Liver (tissue), 9 donors: ENCODE data around the gene IL2RA. TPM values are rescaled to one million over a fixed set of nuclear protein-coding genes. Genes with fewer than 3 reads are reported as not detected.

Experiments used
- DNase-seq: peaks from one replicate; pipeline ENCODE4 v3.0.0-alpha.2; 2017; ENCODE audit warnings: low spot score
- H3K27ac ChIP-seq, 2 donors: one replicate each; pipeline ENCODE4 v1.7.0; 2013; ENCODE audit warnings: inconsistent platforms in 2 of 2, low read length in 2 of 2, control low read depth in 1 of 2, low read depth in 1 of 2, mild to moderate bottlenecking in 1 of 2
- H3K27me3 ChIP-seq, 4 donors: one replicate each; pipeline versions ENCODE4 v1.6.1 to v1.7.0; 2013; ENCODE audit warnings: low read length in 3 of 4, inconsistent platforms in 1 of 4, mild to moderate bottlenecking in 1 of 4, moderate library complexity in 1 of 4; ENCODE audit not compliant: control insufficient read depth in 4 of 4, insufficient read depth in 4 of 4
- H3K36me3 ChIP-seq, 4 donors: one replicate each; pipeline versions ENCODE4 v1.6.1 to v1.7.0; 2013; ENCODE audit warnings: low read length in 3 of 4, mild to moderate bottlenecking in 3 of 4, low read depth in 1 of 4, moderate library complexity in 1 of 4; ENCODE audit not compliant: control insufficient read depth in 4 of 4, insufficient read depth in 3 of 4
- H3K4me1 ChIP-seq, 4 donors: one replicate each; pipeline versions ENCODE4 v1.6.1 to v1.7.0; 2013; ENCODE audit warnings: low read length in 3 of 4, mild to moderate bottlenecking in 3 of 4, moderate library complexity in 1 of 4; ENCODE audit not compliant: control insufficient read depth in 4 of 4, insufficient read depth in 4 of 4
- H3K4me3 ChIP-seq, 3 donors: one replicate each; pipeline versions ENCODE4 v1.6.1 to v1.7.0; 2013; ENCODE audit warnings: low read length in 3 of 3, control low read depth in 1 of 3, low read depth in 1 of 3, mild to moderate bottlenecking in 1 of 3
- H3K9ac ChIP-seq, 2 donors: one replicate each; pipeline ENCODE4 v1.7.0; 2013; ENCODE audit warnings: low read length in 2 of 2, mild to moderate bottlenecking in 2 of 2, moderate library complexity in 2 of 2, control low read depth in 1 of 2, low read depth in 1 of 2
- H3K9me3 ChIP-seq, 4 donors: one replicate each; pipeline versions ENCODE4 v1.6.1 to v1.7.0; 2013; ENCODE audit warnings: low read length in 3 of 4; ENCODE audit not compliant: control insufficient read depth in 4 of 4
- EGR1 ChIP-seq, 2 donors: IDR thresholded peaks; 2 replicates each; pipeline ENCODE4 v1.6.1; 2016 to 2018; ENCODE audit warnings: antibody characterized with exemption in 2 of 2, low read depth in 2 of 2
- FOXA1 ChIP-seq: IDR thresholded peaks from 2 replicates; pipeline ENCODE4 v1.6.1; 2016; ENCODE audit warnings: antibody characterized with exemption
- FOXA2 ChIP-seq: IDR thresholded peaks from 2 replicates; pipeline ENCODE4 v1.6.1; 2016; ENCODE audit warnings: antibody characterized with exemption
- GABPA ChIP-seq, 2 donors: IDR thresholded peaks in 1 of 2; conservative IDR thresholded peaks in 1 of 2; 2 replicates each; pipeline ENCODE4 v1.6.1; 2016; ENCODE audit warnings: antibody characterized with exemption in 2 of 2, mild to moderate bottlenecking in 1 of 2, moderate library complexity in 1 of 2
- HNF4G ChIP-seq: IDR thresholded peaks from 2 replicates; pipeline ENCODE4 v1.6.1; 2016; ENCODE audit warnings: antibody characterized with exemption
- JUND ChIP-seq, 2 donors: IDR thresholded peaks; 2 replicates each; pipeline ENCODE4 v1.6.1; 2016; ENCODE audit warnings: antibody characterized with exemption in 2 of 2
- NR2F2 ChIP-seq: IDR thresholded peaks from 2 replicates; pipeline ENCODE4 v1.6.1; 2016; ENCODE audit warnings: antibody characterized with exemption
- RAD21 ChIP-seq, 2 donors: IDR thresholded peaks; 2 replicates each; pipeline ENCODE4 v1.6.1; 2016; ENCODE audit warnings: antibody characterized with exemption in 2 of 2, mild to moderate bottlenecking in 2 of 2
- RXRA ChIP-seq, 2 donors: IDR thresholded peaks; 2 replicates each; pipeline ENCODE4 v1.6.1; 2017 to 2018; ENCODE audit warnings: antibody characterized with exemption in 2 of 2, mild to moderate bottlenecking in 1 of 2
- SP1 ChIP-seq: IDR thresholded peaks from 2 replicates; pipeline ENCODE4 v1.6.1; 2018; ENCODE audit warnings: antibody characterized with exemption, mild to moderate bottlenecking
- TAF1 ChIP-seq: conservative IDR thresholded peaks from 2 replicates; pipeline ENCODE4 v1.6.1; 2016; ENCODE audit warnings: antibody characterized with exemption, mild to moderate bottlenecking
- YY1 ChIP-seq: IDR thresholded peaks from 2 replicates; pipeline ENCODE4 v1.6.1; 2016; ENCODE audit warnings: antibody characterized with exemption, mild to moderate bottlenecking
- ZBTB33 ChIP-seq: IDR thresholded peaks from 2 replicates; pipeline ENCODE4 v1.6.1; 2016; ENCODE audit warnings: antibody characterized with exemption
- WGBS: extraction: QIAGEN DNeasy Blood & Tissue Kit; methylation state at CpG from one replicate; pipeline ENCODE4 v1.1.7; 2013; 5-methylcytosine and 5-hydroxymethylcytosine counted together
- polyA plus RNA-seq, 2 donors: library from polyadenylated mRNA; stranded (reverse) in 1 of 2; unstranded in 1 of 2; fragments of 200-250 nt in 1 of 2; fragments of >200 nt in 1 of 2; fragmentation: Nextera tagmentation in 1 of 2; extraction: Ambion mirVana in 1 of 2; gene quantifications; one replicate each; pipeline versions ENCODE4 v1.2.1 to v1.2.3, GENCODE V29; 2013 to 2015
- total RNA-seq, 2 donors: library from RNA; depleted of rRNA; stranded (reverse); fragments of >200 nt; gene quantifications; one replicate each; pipeline ENCODE4 v1.2.3, GENCODE V29; 2014
- TF ChIP-seq, protein P1 (sequence below): IDR thresholded peaks from 2 replicates; pipeline ENCODE4 v1.6.1; 2016; ENCODE audit warnings: antibody characterized with exemption
- TF ChIP-seq, protein P2 (sequence below): IDR thresholded peaks from 2 replicates; pipeline ENCODE4 v1.6.1; 2016; ENCODE audit warnings: antibody characterized with exemption
- TF ChIP-seq, protein P3 (sequence below): IDR thresholded peaks from 2 replicates; pipeline ENCODE4 v1.6.1; 2016; ENCODE audit warnings: antibody characterized with exemption, mild to moderate bottlenecking
- donor health status: healthy.
- donor health status: healthy.
- donor health status: healthy.
- donor health status: healthy.
- donor health status: healthy.

The IL2RA gene
- total and polyA plus RNA-seq, 4 donors: 0.46 to 1.6 TPM; not detected in 2

- Histone ChIP-seq H3K9ac (no peak overlapping the region), H3K4me3 (no peak overlapping the region), H3K4me1 (no peaks in the 10 kb centered on the region), H3K36me3 (no peaks in the 10 kb centered on the region), H3K27me3 (no peaks in the 10 kb centered on the region), H3K9me3 (no peaks in the 10 kb centered on the region), H3K27ac (no peak overlapping the region)
- 92% methylated on average over 5 of the region's 5 CpGs for WGBS
- no peak for DNase-seq
- TF ChIP-seq ZBTB33 (no peak), EGR1 (IDR thresholded peaks at IDR 0.05; ENCODE audit: low read depth in 2 of 2) (no peak), GABPA (IDR thresholded peaks at IDR 0.05 in 1 of 2, conservative IDR thresholded peaks at IDR 0.05 in 1 of 2) (no peak), FOXA1 (no peak), HNF4G (no peak), NR2F2 (no peak), TAF1 (no peak), FOXA2 (no peak), YY1 (no peak), RXRA (IDR thresholded peaks at IDR 0.05) (no peak)
- TF ChIP-seq, protein P1, sequence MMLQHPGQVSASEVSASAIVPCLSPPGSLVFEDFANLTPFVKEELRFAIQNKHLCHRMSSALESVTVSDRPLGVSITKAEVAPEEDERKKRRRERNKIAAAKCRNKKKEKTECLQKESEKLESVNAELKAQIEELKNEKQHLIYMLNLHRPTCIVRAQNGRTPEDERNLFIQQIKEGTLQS: no peak
Observed at GRCh38 chr10:6040205-6040604, 22.0 kb downstream of the IL2RA start.

- Histone ChIP-seq H3K4me3 (no peak overlapping the region), H3K27me3 (no peaks in the 10 kb centered on the region), H3K27ac (no peak overlapping the region), H3K9me3 (no peaks in the 10 kb centered on the region), H3K4me1 (no peaks in the 10 kb centered on the region), H3K9ac (no peak overlapping the region), H3K36me3 (no peaks in the 10 kb centered on the region)
- TF ChIP-seq GABPA (IDR thresholded peaks at IDR 0.05 in 1 of 2, conservative IDR thresholded peaks at IDR 0.05 in 1 of 2) (no peak), NR2F2 (no peak), EGR1 (IDR thresholded peaks at IDR 0.05; ENCODE audit: low read depth in 2 of 2) (no peak), ZBTB33 (no peak), TAF1 (no peak), JUND (IDR thresholded peaks at IDR 0.05) (no peak)
- TF ChIP-seq, protein P2, sequence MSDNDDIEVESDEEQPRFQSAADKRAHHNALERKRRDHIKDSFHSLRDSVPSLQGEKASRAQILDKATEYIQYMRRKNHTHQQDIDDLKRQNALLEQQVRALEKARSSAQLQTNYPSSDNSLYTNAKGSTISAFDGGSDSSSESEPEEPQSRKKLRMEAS: no peak
- WGBS: 95% methylated on average over 4 of the region's 4 CpGs
- no peak for DNase-seq
Observed at GRCh38 chr10:6039711-6040110, 22.5 kb downstream of the IL2RA start.

DNA sequence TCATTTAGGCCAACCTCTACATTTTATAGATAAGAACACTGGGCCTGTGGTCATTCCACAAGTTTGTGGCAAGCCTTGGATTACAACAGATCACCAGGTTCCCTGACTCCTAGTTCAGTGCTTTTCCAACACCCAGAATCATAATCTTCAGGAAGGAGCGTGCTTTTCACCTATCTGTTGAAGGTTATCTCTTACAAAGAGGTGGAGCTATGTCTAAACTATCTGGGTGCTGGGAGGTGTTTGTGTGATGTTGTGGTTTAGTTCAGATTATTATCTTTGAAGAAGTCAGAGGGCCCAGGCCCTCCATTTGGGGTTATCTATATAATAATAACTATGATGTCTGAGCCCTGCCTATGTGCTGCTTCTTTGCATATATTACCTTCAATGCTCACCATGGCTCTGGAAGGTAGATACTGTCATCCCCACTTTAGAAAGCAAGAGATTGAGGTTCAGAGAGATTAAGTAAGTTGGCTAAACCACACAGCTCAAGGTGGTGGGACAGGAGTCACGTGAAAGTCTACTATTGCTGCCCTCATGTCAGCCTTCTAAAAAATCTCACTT, 24.0 kb downstream of the IL2RA start:
- no peak overlapping the region for H3K27ac ChIP-seq
- H3K4me3 ChIP-seq: no peak overlapping the region
- no peak for DNase-seq
- H3K9ac ChIP-seq: no peak overlapping the region
- WGBS: 90% methylated on average over 2 of the region's 2 CpGs
- H3K9me3 ChIP-seq: no peaks in the 10 kb centered on the region
- H3K4me1 ChIP-seq: no peaks in the 10 kb centered on the region
- H3K27me3 ChIP-seq: no peaks in the 10 kb centered on the region
- no peaks in the 10 kb centered on the region for H3K36me3 ChIP-seq
- TF ChIP-seq HNF4G (no peak), GABPA (IDR thresholded peaks at IDR 0.05 in 1 of 2, conservative IDR thresholded peaks at IDR 0.05 in 1 of 2) (no peak), RXRA (IDR thresholded peaks at IDR 0.05) (no peak), JUND (IDR thresholded peaks at IDR 0.05) (no peak), NR2F2 (no peak), ZBTB33 (no peak), RAD21 (IDR thresholded peaks at IDR 0.05) (no peak), FOXA2 (no peak), YY1 (no peak), TAF1 (no peak), SP1 (no peak)
- TF ChIP-seq, protein P1: no peak
- TF ChIP-seq, protein P3, sequence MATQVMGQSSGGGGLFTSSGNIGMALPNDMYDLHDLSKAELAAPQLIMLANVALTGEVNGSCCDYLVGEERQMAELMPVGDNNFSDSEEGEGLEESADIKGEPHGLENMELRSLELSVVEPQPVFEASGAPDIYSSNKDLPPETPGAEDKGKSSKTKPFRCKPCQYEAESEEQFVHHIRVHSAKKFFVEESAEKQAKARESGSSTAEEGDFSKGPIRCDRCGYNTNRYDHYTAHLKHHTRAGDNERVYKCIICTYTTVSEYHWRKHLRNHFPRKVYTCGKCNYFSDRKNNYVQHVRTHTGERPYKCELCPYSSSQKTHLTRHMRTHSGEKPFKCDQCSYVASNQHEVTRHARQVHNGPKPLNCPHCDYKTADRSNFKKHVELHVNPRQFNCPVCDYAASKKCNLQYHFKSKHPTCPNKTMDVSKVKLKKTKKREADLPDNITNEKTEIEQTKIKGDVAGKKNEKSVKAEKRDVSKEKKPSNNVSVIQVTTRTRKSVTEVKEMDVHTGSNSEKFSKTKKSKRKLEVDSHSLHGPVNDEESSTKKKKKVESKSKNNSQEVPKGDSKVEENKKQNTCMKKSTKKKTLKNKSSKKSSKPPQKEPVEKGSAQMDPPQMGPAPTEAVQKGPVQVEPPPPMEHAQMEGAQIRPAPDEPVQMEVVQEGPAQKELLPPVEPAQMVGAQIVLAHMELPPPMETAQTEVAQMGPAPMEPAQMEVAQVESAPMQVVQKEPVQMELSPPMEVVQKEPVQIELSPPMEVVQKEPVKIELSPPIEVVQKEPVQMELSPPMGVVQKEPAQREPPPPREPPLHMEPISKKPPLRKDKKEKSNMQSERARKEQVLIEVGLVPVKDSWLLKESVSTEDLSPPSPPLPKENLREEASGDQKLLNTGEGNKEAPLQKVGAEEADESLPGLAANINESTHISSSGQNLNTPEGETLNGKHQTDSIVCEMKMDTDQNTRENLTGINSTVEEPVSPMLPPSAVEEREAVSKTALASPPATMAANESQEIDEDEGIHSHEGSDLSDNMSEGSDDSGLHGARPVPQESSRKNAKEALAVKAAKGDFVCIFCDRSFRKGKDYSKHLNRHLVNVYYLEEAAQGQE: no peak
